Lower leg skin (tissue), 3 donors: ENCODE data around the gene COX14.

Experiments
- CTCF ChIP-seq, 3 donors: fragments of 450-650 bp; IDR thresholded peaks; one replicate each; pipeline ENCODE4 v1.5.1; 2016; ENCODE audit warnings: antibody characterized with exemption in 3 of 3, mild to moderate bottlenecking in 3 of 3, moderate library complexity in 2 of 3
- POLR2A ChIP-seq, 2 donors: fragments of 450-650 bp; IDR thresholded peaks; one replicate each; pipeline ENCODE4 v1.6.1; 2016 to 2017; ENCODE audit warnings: antibody characterized with exemption in 2 of 2, mild to moderate bottlenecking in 1 of 2, moderate library complexity in 1 of 2

- TF ChIP-seq CTCF (IDR thresholded peaks at IDR 0.05) (no peak), POLR2A (IDR thresholded peaks at IDR 0.05) (no peak)
Observed at GRCh38 chr12:50103767-50104321, 8.2 kb upstream of the COX14 start, which contains the start of gene GPD1.
